Skeletal muscle tissue (tissue), 4 donors: ENCODE measurements around the gene FAM120B. TPM values are rescaled to one million over a fixed set of nuclear protein-coding genes. Genes with fewer than 3 reads are reported as not detected.

Experiments
- H3K27ac ChIP-seq: one replicate; pipeline ENCODE4 v1.7.0; 2013; ENCODE audit warnings: mild to moderate bottlenecking, low read depth, low read length, inconsistent platforms
- H3K27me3 ChIP-seq, 3 donors: one replicate each; pipeline ENCODE4 v1.7.0; 2013; ENCODE audit warnings: low read length in 3 of 3; ENCODE audit not compliant: control insufficient read depth in 3 of 3, insufficient read depth in 3 of 3
- H3K36me3 ChIP-seq, 3 donors: one replicate each; pipeline ENCODE4 v1.7.0; 2013; ENCODE audit warnings: low read length in 3 of 3; ENCODE audit not compliant: control insufficient read depth in 3 of 3, insufficient read depth in 3 of 3
- H3K4me1 ChIP-seq, 3 donors: one replicate each; pipeline ENCODE4 v1.7.0; 2013; ENCODE audit warnings: low read length in 3 of 3, mild to moderate bottlenecking in 3 of 3; ENCODE audit not compliant: control insufficient read depth in 3 of 3, insufficient read depth in 3 of 3
- H3K4me3 ChIP-seq, 3 donors: one replicate each; pipeline ENCODE4 v1.7.0; 2013; ENCODE audit warnings: low read length in 3 of 3
- H3K9ac ChIP-seq, 3 donors: one replicate each; pipeline ENCODE4 v1.7.0; 2013; ENCODE audit warnings: low read length in 3 of 3, mild to moderate bottlenecking in 3 of 3, moderate library complexity in 2 of 3, low read depth in 1 of 3
- H3K9me3 ChIP-seq, 3 donors: one replicate each; pipeline ENCODE4 v1.7.0; 2013; ENCODE audit warnings: low read length in 3 of 3; ENCODE audit not compliant: control insufficient read depth in 3 of 3
- total RNA-seq: library from RNA; depleted of rRNA; stranded (reverse); fragments of >200 nt; gene quantifications from one replicate; pipeline ENCODE4 v1.2.3, GENCODE V29; 2014
- donor health status: Osteomylitis.

FAM120B gene
- total RNA-seq, 1 donor from 2014 or later: 33.9 TPM

GRCh38 chr6:170442596-170442995 is 136.0 kb downstream of the FAM120B start:
- no peak overlapping the region for H3K27ac ChIP-seq
- H3K9me3 ChIP-seq: no peaks in the 10 kb centered on the region
- H3K4me3 ChIP-seq: no peak overlapping the region
- no peak overlapping the region for H3K9ac ChIP-seq
- peaks cover 25 to 34% (median 29%) of the 10 kb centered on the region in 3 donors for H3K4me1 ChIP-seq
- H3K36me3 ChIP-seq: no peaks in the 10 kb centered on the region
- H3K27me3 ChIP-seq: no peaks in the 10 kb centered on the region

GRCh38 chr6:170443151-170443662 is 136.6 kb downstream of the FAM120B start:
- Histone ChIP-seq H3K4me1 (peaks cover 19 to 28% (median 23%) of the 10 kb centered on the region in 3 donors), H3K9me3 (no peaks in the 10 kb centered on the region), H3K27me3 (no peaks in the 10 kb centered on the region), H3K4me3 (no peak overlapping the region), H3K36me3 (no peaks in the 10 kb centered on the region), H3K9ac (no peak overlapping the region), H3K27ac (no peak overlapping the region)

- peaks cover 14 to 23% (median 17%) of the 10 kb centered on the region in 3 donors for H3K4me1 ChIP-seq
- H3K4me3 ChIP-seq: no peak overlapping the region
- no peaks in the 10 kb centered on the region for H3K9me3 ChIP-seq
- no peaks in the 10 kb centered on the region for H3K27me3 ChIP-seq
- H3K9ac ChIP-seq: no peak overlapping the region
- no peak overlapping the region for H3K27ac ChIP-seq
- H3K36me3 ChIP-seq: no peaks in the 10 kb centered on the region
Measured at GRCh38 chr6:170444056-170444591, 137.6 kb downstream of the FAM120B start.

- Histone ChIP-seq H3K4me1 (peaks cover 7 to 17% (median 10%) of the 10 kb centered on the region in 3 donors), H3K27me3 (no peaks in the 10 kb centered on the region), H3K9ac (peak overlapping the region in 2 of 3 donors; percentile 33 to 40), H3K4me3 (no peak overlapping the region), H3K27ac (peak overlapping the region; percentile 51), H3K9me3 (no peaks in the 10 kb centered on the region), H3K36me3 (no peaks in the 10 kb centered on the region)
Measured at GRCh38 chr6:170444811-170445211, 138.3 kb downstream of the FAM120B start.

- Histone ChIP-seq H3K9me3 (no peaks in the 10 kb centered on the region), H3K27me3 (no peaks in the 10 kb centered on the region), H3K36me3 (no peaks in the 10 kb centered on the region), H3K4me1 (peaks cover under 1 to 10% (median 4%) of the 10 kb centered on the region in 3 donors), H3K4me3 (no peak overlapping the region), H3K27ac (peak overlapping the region; percentile 51), H3K9ac (peak overlapping the region in 2 of 3 donors; percentile 33 to 40)
Measured at GRCh38 chr6:170445487-170445886, 138.9 kb downstream of the FAM120B start.

- Histone ChIP-seq H3K9me3 (no peaks in the 10 kb centered on the region), H3K4me1 (peaks cover 0 to 8% (median 4%) of the 10 kb centered on the region in 3 donors), H3K27ac (no peak overlapping the region), H3K36me3 (no peaks in the 10 kb centered on the region), H3K9ac (peak overlapping the region in 1 of 3 donors; percentile 40), H3K27me3 (no peaks in the 10 kb centered on the region), H3K4me3 (no peak overlapping the region)
Measured at GRCh38 chr6:170445971-170446370, 139.4 kb downstream of the FAM120B start.

- Histone ChIP-seq H3K36me3 (no peaks in the 10 kb centered on the region), H3K9me3 (no peaks in the 10 kb centered on the region), H3K27me3 (no peaks in the 10 kb centered on the region), H3K9ac (no peak overlapping the region), H3K4me3 (no peak overlapping the region), H3K4me1 (peaks cover 0 to 8% (median 4%) of the 10 kb centered on the region in 3 donors), H3K27ac (no peak overlapping the region)
Measured at GRCh38 chr6:170446841-170447560, 140.4 kb downstream of the FAM120B start.

- no peaks in the 10 kb centered on the region for H3K36me3 ChIP-seq
- H3K9me3 ChIP-seq: no peaks in the 10 kb centered on the region
- peaks cover 0 to 8% (median 4%) of the 10 kb centered on the region in 3 donors for H3K4me1 ChIP-seq
- H3K9ac ChIP-seq: no peak overlapping the region
- no peak overlapping the region for H3K4me3 ChIP-seq
- H3K27me3 ChIP-seq: no peaks in the 10 kb centered on the region
- H3K27ac ChIP-seq: no peak overlapping the region
Measured at GRCh38 chr6:170447561-170447930, 141.0 kb downstream of the FAM120B start.

GRCh38 chr6:170448317-170448716 is 141.8 kb downstream of the FAM120B start:
- no peak overlapping the region for H3K27ac ChIP-seq
- H3K4me3 ChIP-seq: no peak overlapping the region
- no peak overlapping the region for H3K9ac ChIP-seq
- no peaks in the 10 kb centered on the region for H3K9me3 ChIP-seq
- H3K4me1 ChIP-seq: peaks cover 0 to 8% (median 4%) of the 10 kb centered on the region in 3 donors
- no peaks in the 10 kb centered on the region for H3K27me3 ChIP-seq
- H3K36me3 ChIP-seq: no peaks in the 10 kb centered on the region
